Mammary epithelial cell (primary cell): ENCODE data around the gene CBX4.

ENCODE experiments used
- EZH2 ChIP-seq: IDR thresholded peaks from 2 replicates; pipeline ENCODE4 v1.6.1; 2012; ENCODE audit warnings: low read length, inconsistent platforms, borderline replicate concordance
- TF ChIP-seq, protein P1 (sequence below), 2 donors: IDR thresholded peaks in 1 of 2; conservative IDR thresholded peaks in 1 of 2; 2 replicates each; pipeline ENCODE4 v1.5.1; 2011 to 2012; ENCODE audit warnings: inconsistent platforms in 2 of 2, low read length in 2 of 2, mild to moderate bottlenecking in 2 of 2, control low read depth in 1 of 2, low read depth in 1 of 2; ENCODE audit not compliant: insufficient read depth in 1 of 2; ENCODE audit errors: extremely low read depth in 1 of 2

DNA sequence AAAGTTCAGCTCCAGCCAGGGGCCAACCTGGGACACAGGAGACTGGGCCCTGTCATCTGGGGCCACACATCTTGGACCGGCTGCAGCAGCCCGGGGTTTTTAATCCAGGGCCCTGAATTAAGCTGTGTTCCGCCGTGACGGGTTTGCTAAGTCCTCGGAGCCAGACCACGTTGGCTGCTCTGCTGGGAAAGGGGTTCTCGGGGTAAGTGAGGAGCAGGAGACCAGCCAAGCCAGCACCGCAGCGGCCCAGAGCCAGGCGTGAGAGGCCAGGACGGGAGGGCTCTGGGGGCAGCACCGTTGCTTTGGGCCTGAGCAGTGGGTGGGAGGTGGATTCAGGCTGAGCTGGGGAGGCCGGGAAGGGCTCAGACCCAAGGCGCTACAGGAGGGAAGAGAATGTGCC, 31.3 kb upstream of the CBX4 start:
- TF ChIP-seq, protein P1, sequence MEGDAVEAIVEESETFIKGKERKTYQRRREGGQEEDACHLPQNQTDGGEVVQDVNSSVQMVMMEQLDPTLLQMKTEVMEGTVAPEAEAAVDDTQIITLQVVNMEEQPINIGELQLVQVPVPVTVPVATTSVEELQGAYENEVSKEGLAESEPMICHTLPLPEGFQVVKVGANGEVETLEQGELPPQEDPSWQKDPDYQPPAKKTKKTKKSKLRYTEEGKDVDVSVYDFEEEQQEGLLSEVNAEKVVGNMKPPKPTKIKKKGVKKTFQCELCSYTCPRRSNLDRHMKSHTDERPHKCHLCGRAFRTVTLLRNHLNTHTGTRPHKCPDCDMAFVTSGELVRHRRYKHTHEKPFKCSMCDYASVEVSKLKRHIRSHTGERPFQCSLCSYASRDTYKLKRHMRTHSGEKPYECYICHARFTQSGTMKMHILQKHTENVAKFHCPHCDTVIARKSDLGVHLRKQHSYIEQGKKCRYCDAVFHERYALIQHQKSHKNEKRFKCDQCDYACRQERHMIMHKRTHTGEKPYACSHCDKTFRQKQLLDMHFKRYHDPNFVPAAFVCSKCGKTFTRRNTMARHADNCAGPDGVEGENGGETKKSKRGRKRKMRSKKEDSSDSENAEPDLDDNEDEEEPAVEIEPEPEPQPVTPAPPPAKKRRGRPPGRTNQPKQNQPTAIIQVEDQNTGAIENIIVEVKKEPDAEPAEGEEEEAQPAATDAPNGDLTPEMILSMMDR (conservative IDR thresholded peaks at IDR 0.05 in 1 of 2, IDR thresholded peaks at IDR 0.05 in 1 of 2; ENCODE audit: extremely low read depth in 1 of 2, insufficient read depth in 1 of 2, low read depth in 1 of 2, low read length in 2 of 2), result no peak
- no peak for TF ChIP-seq EZH2
